MM.1S (cell line): ENCODE data around the gene RPAIN.

Experiments used
- CTCF ChIP-seq: fragments of 300-600 bp; sonication (generic); IDR thresholded peaks from 2 replicates; pipeline ENCODE4 v1.5.1; 2016; ENCODE audit warnings: antibody characterized with exemption, low read length, mixed read lengths
- EZH2phosphoT487 ChIP-seq: fragments of 300-600 bp; sonication (generic); IDR thresholded peaks from 2 replicates; pipeline ENCODE4 v1.6.1; 2018; ENCODE audit warnings: antibody characterized with exemption, low read length

- TF ChIP-seq CTCF (no peak), EZH2phosphoT487 (no peak)
These were observed 40.5 kb upstream of the RPAIN start for GRCh38 chr17:5379351-5380107.
